ENCODE measurements around the gene FYN.

Gene FYN

DNA sequence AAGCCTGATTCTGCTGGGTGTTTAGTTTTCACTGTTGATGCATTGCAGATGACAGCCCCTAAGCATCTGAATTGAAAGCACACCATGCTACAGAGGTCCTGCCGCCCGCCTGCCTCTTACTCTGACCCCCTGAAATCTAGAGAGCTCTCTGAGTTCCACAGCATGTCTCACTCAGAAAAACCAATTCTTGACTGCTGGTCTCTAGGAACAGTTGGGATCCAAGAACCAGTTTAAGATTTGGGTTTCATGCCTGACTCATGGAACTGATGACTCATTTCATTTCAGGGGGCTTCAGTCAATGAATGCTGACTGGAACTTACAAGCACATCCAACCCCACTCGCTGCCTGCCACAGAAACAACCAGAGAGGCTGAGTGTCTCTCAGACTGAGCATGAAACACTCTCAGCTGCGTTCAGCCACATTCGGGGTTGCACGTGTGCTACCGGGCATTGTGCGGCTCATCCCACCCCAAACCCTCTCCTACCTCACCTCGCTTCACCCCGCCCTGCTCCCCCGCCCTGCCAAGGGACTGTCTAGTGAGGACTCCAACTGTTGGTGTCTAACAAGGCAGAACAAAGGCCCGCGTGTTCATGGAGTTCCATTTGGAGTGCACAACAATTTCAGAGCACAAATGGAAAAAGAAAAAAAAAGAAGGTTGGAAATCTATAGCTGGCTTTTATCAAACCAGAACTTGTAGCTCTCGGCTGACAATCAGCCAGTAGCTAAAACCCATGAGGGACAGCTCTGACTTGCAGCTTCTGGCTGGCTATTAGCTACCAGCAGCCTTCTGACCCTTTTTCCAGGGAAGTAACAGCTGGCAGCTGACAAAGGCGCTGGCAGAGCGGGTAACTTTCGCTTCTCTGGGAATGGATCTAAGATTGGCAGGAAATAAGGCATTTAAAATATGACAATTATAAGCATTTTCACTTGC, 247.5 kb downstream of the FYN start:
- no peak for DNase-seq (ENCODE audit: low spot score)

DNA sequence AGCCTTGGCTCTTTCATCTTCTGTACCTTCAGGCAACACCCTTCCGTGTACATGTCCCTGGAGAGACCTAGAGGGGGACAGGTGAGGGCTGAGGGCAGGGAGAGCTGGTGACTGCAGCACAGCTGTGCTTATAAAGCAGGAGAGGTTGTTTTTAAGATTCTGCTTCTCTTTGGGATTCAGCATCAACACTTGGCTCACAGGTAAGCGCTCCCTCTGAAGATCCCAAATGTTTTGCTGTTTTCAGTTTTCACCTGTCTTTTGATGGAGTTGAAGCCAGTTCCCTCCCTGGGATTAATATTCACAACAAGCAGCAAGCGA, 248.2 kb downstream of the FYN start:
- DNase-seq (ENCODE audit: low spot score): no peak

GRCh38 chr6:111624401-111625098, 248.7 kb downstream of the FYN start:
- no peak for DNase-seq (ENCODE audit: low spot score)

DNA sequence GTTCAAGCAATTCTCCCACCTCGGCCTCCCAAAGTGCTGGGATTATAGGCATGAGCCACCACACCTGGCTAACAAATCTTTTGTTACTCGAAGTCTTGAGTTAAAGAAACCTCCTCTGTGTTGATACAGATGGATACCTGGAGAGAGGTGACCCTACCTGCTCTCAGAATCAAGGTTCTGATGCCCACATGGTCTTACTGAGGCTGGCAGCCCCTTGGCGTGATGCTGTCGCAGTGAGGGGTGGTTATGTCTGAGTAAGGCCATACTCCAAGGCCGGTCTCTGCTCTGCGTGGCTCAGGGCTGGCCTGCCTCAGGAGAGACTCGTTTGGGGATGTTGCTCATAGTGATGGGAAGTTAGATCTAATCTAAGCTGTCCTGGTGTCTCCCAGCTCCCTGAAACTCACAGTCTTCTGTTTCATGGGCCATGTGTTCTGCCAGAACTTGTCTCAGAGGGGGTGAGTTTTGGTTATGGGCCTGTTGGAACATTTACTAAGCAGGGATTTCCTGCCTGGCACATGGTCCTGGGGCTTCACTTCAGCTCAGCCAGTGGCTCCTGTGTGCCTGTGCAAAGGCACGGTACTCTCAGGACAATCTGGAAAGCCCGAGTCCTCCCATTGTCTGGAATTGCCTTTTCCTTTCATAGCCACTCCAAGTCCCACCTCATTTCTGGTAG, 250.1 kb downstream of the FYN start:
- no peak for DNase-seq (ENCODE audit: low spot score)

DNA sequence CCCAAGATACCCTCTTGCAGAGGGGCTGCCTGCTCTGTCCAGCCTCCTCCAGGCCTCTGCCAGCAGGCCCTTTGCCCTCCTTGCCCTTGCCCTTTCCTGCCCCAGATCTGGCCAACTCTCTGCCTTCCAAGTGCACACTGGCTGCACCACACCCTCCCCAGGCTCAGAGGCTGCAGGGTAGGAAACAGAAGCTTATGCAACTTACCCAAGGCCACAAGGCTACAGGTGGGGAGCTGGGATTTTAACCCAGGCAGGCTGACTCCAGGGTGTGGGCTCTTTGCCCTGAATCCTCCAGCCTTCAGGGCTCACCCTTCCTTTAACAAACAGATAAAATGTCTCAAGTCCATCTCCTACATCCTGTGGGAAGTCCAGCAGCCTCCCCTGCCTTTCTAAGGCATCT, 253.1 kb downstream of the FYN start:
- no peak for DNase-seq (ENCODE audit: low spot score)

GRCh38 chr6:111618407-111618806, 254.8 kb downstream of the FYN start:
- DNase-seq (ENCODE audit: low spot score): no peak

- no peak for DNase-seq (ENCODE audit: low spot score)
Observed at GRCh38 chr6:111617149-111617548, 256.1 kb downstream of the FYN start.

DNA sequence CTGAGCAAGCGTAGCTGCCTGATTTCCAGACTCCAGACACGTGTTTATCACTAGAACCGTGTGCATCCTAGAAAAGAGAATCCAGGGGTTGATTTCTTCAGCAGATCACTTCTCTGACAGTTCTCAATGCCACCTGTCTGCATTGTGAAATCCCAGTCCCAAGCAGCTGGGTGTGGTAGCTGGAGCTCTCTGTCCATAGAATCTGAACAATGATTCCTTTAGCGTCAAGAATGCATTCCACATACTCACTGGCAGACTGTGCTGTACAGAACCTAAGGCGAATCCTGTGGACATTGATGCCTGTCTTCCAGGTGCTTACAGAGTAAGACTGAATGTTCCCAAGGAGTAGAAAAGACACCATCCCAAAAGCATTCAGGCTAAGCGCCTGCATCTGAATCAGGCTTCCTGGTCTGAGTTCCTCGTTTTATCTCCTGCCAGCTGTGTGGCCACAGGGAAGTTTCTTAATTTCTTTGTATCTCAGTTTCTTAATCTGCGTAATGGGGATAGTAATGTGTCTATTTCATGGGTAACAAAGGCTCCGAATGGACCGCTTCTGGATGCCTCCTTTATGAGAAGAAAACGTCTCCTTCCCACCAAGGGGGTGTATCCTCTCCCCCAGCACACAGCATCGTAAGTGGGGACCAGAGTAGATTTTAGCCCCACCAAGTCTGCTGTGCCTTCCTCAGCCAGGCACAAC, 257.2 kb downstream of the FYN start:
- no peak for DNase-seq (ENCODE audit: low spot score)

DNA sequence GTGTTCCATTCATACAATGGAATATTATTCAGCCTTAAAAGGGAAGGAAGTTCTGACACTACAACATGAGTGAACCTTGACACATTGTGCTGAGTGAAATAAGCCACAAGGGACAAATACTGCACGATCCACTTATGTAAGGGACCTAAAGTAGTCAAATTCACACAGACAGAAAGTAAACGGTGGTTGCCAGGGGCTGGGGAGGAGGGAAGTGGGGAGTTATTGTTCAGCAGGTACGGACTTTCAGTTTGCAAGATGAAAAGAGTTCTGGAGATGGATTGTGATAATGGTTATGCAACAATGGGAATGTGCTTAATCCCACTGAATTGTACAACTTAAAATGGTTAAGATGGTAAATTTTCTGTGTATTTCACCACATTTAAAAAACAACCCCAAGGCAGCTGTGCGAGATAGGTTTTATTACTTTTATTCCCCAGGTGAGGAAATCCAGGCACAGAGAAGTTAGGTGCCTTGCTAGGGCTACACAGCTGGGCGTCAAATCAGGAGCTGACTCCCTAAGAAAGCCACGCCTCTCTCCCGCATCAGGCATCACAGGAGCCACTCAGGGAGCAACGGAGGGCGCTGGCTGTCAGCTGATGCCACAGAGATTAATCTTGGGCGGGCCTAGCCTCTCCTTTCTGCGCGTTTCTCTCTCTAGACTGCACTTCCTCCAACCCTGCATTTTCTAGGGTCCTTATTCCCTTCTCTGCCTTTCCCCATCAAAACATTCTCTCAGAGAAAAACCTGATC, 258.2 kb downstream of the FYN start:
- no peak for DNase-seq (ENCODE audit: low spot score)

GRCh38 chr6:111612379-111612778, 260.9 kb downstream of the FYN start:
- no peak for DNase-seq (ENCODE audit: low spot score)

GRCh38 chr6:111610548-111611172, 262.6 kb downstream of the FYN start:
- no peak for DNase-seq (ENCODE audit: low spot score)

Measured in SW480 (cell line).